Measurements from ENCODE around the gene DLG3.

DNA sequence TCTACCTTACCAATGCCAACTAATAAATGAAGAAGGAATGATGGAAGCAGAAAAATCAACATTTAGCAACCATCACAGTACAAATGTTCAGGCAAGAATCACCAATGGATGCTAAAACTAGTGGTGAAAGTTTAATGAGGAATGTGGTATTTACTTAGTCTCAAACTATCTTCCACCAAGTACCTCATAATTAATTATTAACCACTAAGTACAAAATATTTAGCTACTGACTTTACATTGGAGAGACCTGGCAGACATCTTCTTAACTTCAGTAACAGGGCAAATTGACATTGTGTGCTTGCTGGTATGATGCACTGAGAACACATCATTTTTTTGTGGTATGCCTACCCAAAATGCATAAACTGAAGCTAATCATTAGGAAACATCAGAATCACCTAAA, 82.4 kb downstream of the DLG3 start:
- TF ChIP-seq EP300 (IDR thresholded peaks at IDR 0.05): no peak
- TF ChIP-seq, protein P1, sequence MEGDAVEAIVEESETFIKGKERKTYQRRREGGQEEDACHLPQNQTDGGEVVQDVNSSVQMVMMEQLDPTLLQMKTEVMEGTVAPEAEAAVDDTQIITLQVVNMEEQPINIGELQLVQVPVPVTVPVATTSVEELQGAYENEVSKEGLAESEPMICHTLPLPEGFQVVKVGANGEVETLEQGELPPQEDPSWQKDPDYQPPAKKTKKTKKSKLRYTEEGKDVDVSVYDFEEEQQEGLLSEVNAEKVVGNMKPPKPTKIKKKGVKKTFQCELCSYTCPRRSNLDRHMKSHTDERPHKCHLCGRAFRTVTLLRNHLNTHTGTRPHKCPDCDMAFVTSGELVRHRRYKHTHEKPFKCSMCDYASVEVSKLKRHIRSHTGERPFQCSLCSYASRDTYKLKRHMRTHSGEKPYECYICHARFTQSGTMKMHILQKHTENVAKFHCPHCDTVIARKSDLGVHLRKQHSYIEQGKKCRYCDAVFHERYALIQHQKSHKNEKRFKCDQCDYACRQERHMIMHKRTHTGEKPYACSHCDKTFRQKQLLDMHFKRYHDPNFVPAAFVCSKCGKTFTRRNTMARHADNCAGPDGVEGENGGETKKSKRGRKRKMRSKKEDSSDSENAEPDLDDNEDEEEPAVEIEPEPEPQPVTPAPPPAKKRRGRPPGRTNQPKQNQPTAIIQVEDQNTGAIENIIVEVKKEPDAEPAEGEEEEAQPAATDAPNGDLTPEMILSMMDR (IDR thresholded peaks at IDR 0.05): no peak

Data from ovary (tissue), 3 donors.